ENCODE data around the gene CCR6. TPM values are rescaled to one million over a fixed set of nuclear protein-coding genes. Genes with fewer than 3 reads are reported as not detected.

The CCR6 gene
- total RNA-seq, 1 experiment from 2014 or later: not detected

DNA sequence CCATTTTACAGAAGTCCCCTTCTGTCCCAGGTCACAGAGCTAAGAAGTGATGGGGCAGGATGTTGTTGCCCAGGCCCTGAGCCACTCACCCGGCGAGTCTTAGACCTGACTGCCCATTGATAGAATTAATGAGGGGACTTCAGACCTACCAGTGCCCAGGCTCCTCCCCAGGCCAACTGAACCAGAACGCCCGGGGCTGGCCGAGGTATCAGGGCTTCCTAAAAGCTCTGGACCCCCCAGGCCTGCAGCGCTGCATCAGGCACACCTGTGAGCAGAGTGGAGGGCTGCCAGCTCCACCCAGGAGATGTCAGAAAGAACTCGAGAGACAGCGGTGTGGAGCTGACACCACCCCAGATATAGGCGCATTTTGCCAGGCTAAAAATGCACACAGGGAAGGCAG lies 31.4 kb downstream of the CCR6 start:
- no peaks in the 10 kb centered on the region for H3K79me2 ChIP-seq (ENCODE audit: insufficient read depth, low read length)

More for the DNA sequence above, 31.4 kb downstream of the CCR6 start:
- H3K4me3 Mint-ChIP-seq: no peak overlapping the region
- Histone ChIP-seq H3K4me2 (ENCODE audit: insufficient read depth, insufficient read length, low read length) (no peak overlapping the region), H3K4me1 (ENCODE audit: insufficient read depth, low read length) (peaks cover 10% of the 10 kb centered on the region; the same call in 1 of the 2 replicates), H2AFZ (ENCODE audit: low read length) (no peak overlapping the region), H2BK15ac (ENCODE audit: low read depth, low read length) (no peak overlapping the region), H3K27me3 (ENCODE audit: insufficient read depth, low read length) (no peaks in the 10 kb centered on the region; the same call in 1 of the 2 replicates), H2BK12ac (ENCODE audit: insufficient read length, low read depth, low read length) (no peak overlapping the region), H2AK5ac (ENCODE audit: insufficient read length, low read length) (no peak overlapping the region), H3K9ac (ENCODE audit: extremely low read depth, insufficient read length, low read length) (no peak overlapping the region), H3K27ac (ENCODE audit: insufficient read length, low read depth, low read length) (no peak overlapping the region), H3T11ph (ENCODE audit: low read length) (no peak overlapping the region), H3K14ac (ENCODE audit: insufficient read depth, low read length) (no peak overlapping the region), H3K23ac (ENCODE audit: insufficient read length, low read depth, low read length) (no peak overlapping the region), H4K8ac (replicated peaks; ENCODE audit: insufficient read length, low read depth, low read length) (no peak overlapping the region), H3K23me2 (ENCODE audit: insufficient read length, low read depth, low read length, poor library complexity, severe bottlenecking) (no peaks in the 10 kb centered on the region), H4K5ac (ENCODE audit: insufficient read length, low read depth, low read length) (no peak overlapping the region), H3K4ac (ENCODE audit: low read depth, low read length) (no peak overlapping the region), H3K56ac (ENCODE audit: insufficient read length, low read depth, low read length) (no peak overlapping the region), H3K18ac (ENCODE audit: insufficient read length, low read depth, low read length) (no peak overlapping the region), H4K91ac (ENCODE audit: insufficient read length, low read depth, low read length) (no peak overlapping the region), H3K9me3 (ENCODE audit: control insufficient read depth, low read depth, low read length) (no peaks in the 10 kb centered on the region), H3K79me1 (ENCODE audit: insufficient read depth, low read depth, low read length, poor library complexity, severe bottlenecking) (no peaks in the 10 kb centered on the region), H2BK5ac (ENCODE audit: insufficient read length, low read length) (no peak overlapping the region), H2BK20ac (ENCODE audit: low read depth, low read length, poor library complexity, severe bottlenecking) (no peak overlapping the region), H2BK120ac (ENCODE audit: low read depth, low read length, poor library complexity, severe bottlenecking) (no peak overlapping the region), H4K20me1 (ENCODE audit: control insufficient read depth, insufficient read depth, insufficient read length) (no peaks in the 10 kb centered on the region)
- peaks cover 5 to 6% of the 10 kb centered on the region in 2 experiments; a peak in 4 of 5 replicates for H3K9me3 Mint-ChIP-seq
- WGBS (ENCODE audit: extremely low coverage, insufficient read length, low lambda C conversion rate): no CpG with 5 or more reads among the region's 9 CpGs
- H3K4me1 Mint-ChIP-seq: peaks cover 20 to 35% of the 10 kb centered on the region in 2 experiments
- no peak overlapping the region for H3K27ac Mint-ChIP-seq
- TF ChIP-seq, protein P1, sequence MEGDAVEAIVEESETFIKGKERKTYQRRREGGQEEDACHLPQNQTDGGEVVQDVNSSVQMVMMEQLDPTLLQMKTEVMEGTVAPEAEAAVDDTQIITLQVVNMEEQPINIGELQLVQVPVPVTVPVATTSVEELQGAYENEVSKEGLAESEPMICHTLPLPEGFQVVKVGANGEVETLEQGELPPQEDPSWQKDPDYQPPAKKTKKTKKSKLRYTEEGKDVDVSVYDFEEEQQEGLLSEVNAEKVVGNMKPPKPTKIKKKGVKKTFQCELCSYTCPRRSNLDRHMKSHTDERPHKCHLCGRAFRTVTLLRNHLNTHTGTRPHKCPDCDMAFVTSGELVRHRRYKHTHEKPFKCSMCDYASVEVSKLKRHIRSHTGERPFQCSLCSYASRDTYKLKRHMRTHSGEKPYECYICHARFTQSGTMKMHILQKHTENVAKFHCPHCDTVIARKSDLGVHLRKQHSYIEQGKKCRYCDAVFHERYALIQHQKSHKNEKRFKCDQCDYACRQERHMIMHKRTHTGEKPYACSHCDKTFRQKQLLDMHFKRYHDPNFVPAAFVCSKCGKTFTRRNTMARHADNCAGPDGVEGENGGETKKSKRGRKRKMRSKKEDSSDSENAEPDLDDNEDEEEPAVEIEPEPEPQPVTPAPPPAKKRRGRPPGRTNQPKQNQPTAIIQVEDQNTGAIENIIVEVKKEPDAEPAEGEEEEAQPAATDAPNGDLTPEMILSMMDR (conservative IDR thresholded peaks at IDR 0.05): no peak
- peaks cover 0 to 13% (median 9%) of the 10 kb centered on the region in 3 experiments; a peak in 6 of 7 replicates for H3K36me3 Mint-ChIP-seq (ENCODE audit: insufficient read depth in 1 of 3, low read depth in 3 of 3)
- peaks cover 6% of the 10 kb centered on the region for H3K27me3 Mint-ChIP-seq (ENCODE audit: low read depth)
- DNase-seq: no peak
